Daoy (cell line): ENCODE results near the gene TRAF3. TPM values are rescaled to one million over a fixed set of nuclear protein-coding genes. Genes with fewer than 3 reads are reported as not detected.
"Not testable (repeated sequence)": the region's sequence is repeated elsewhere in the genome, so short reads cannot be mapped to it uniquely, and the experiment has no call there.

Experiments
- DNase-seq: peaks from one replicate; pipeline ENCODE4 v3.0.0-alpha.2; 2015; ENCODE audit warnings: low read depth
- total RNA-seq: library from RNA; depleted of rRNA; stranded (reverse); fragments of >200 nt; shearing (Covaris generic); gene quantifications from 2 replicates; pipeline ENCODE4 v1.2.3, GENCODE V29; 2014

The TRAF3 gene
- total RNA-seq, 1 experiment from 2014 or later, result 35.7 TPM

- DNase-seq, result no peak
Measured at GRCh38 chr14:102827716-102828115, 50.5 kb downstream of the TRAF3 start.

DNA sequence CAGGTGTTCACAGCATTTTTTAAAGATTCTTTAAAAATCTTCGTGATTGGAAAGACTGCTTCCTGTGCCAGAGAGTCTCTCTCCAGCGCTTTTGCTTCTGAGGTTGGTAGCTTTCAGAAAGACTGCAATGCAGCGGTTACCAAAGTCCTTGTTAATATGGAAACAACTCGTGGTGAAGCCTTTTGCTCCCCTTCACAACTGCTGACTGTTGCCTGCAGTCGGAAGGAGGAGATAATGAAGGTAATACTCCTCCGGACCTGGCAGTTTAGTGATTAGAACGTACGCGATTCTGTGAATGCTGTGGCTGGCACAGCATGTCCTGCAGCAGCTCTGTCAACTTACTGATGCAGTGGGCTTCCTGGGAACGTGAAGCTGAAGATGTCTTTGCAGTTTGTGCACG is 50.9 kb downstream of the TRAF3 start:
- no peak for DNase-seq

- no peak for DNase-seq
Measured at GRCh38 chr14:102829016-102829548, 51.8 kb downstream of the TRAF3 start.

DNA sequence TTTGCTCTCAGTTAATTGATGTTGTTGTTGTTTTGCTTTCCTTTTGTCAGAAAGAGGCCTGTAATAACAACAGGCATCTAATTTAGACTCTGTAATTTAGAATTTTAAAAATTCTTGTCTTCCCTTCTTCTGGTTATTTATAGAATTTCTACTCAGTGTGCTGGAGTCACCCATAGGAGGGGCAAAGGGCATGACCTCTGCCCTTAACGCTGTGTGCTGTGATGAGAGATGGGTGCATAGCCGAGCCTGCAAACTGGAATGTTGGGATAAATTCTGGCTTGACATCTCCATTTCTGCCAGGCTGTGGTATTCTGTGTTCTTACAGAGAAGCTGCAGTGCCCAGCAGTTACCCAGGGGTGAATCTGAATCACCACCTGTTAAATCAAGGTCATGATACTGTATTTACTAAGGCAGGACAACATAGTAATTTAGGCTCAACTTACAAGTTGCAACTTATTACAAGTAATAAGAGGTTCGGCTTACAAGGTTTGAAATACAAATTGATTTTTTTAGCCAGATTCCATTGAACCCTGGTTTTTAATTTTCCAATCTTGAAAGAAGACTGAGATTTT is 53.3 kb downstream of the TRAF3 start:
- DNase-seq, result no peak

GRCh38 chr14:102831163-102831804 is 54.0 kb downstream of the TRAF3 start:
- no peak for DNase-seq

- no peak for DNase-seq
Measured at GRCh38 chr14:102833341-102833740, 56.1 kb downstream of the TRAF3 start.

DNA sequence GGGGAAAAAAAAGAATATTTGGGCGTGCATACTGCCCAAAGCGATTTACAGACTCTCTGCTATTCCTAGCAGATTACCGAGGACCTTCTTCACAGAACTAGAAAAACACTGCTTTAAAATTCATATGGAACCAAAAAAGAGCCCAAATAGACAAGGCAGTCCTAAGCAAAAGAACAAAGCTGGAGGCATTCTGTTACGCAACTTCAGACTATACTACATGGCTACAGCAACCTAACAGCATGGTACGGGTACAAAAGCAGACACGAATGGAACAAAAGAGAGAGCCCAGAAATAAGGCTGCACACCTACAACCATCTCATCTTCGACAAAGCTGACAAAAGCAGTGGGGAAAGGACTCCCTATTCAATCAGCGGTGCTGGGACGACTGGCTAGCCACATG is 56.7 kb downstream of the TRAF3 start:
- DNase-seq, result no peak

- DNase-seq, result no peak
Measured at GRCh38 chr14:102835959-102836358, 58.7 kb downstream of the TRAF3 start.

DNA sequence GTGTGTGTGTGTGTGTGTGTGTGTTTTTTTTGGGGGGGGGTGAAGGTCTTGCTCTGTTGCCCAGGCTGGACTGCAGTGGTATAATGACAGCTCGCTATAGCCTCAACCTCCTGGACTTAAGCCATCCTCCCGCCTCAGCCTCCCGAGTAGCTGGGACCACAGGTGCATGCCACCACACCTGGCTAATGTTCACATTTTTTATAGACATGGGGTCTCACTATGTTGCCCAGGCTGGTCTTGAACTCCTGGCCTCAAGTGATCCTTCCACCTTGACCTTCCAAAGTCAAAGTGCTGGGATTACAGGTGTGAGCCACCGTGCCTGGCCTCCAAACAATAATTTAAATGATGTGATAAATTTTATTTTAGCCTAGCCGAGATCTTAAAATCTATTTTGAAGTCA is 59.9 kb downstream of the TRAF3 start:
- not testable (repeated sequence) for DNase-seq

DNA sequence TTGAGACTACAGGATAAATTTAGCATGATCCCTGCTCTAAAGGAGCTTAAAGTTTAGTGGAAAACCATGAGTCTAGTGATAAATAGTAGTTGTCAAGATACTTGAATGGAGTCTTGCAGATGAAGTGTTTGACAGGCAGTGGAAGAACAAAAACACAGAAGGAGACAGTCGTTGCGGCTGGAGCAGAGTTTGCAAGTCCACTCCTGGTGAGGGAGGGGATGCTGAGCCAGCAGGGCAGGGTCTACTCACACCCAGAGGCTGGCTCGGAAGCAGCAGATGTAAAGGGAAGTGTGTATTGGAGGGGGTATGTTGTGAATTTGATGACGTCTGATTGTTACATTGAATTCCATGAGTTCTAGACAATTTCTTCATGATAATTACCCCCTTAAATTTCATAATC is 61.3 kb downstream of the TRAF3 start:
- DNase-seq, result no peak

DNA sequence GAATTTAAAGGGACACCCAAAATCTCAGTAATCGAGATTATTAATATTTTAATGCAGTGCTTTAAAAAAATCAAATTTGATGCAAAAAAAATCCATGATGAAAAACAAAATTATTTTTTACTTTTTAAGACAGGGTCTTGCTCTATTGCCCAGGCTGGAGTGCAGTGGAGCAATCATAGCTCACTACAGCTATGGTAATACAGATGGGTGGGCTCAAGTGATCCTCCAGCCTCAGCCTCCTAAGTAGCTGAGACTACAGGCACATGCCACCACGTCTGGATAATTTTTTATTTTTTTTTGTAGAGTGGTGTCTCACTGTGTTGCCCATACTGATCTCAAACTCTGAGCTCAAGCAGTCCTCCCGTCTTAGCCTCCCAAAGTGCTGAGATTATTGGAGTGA is 62.9 kb downstream of the TRAF3 start:
- DNase-seq, result no peak

DNA sequence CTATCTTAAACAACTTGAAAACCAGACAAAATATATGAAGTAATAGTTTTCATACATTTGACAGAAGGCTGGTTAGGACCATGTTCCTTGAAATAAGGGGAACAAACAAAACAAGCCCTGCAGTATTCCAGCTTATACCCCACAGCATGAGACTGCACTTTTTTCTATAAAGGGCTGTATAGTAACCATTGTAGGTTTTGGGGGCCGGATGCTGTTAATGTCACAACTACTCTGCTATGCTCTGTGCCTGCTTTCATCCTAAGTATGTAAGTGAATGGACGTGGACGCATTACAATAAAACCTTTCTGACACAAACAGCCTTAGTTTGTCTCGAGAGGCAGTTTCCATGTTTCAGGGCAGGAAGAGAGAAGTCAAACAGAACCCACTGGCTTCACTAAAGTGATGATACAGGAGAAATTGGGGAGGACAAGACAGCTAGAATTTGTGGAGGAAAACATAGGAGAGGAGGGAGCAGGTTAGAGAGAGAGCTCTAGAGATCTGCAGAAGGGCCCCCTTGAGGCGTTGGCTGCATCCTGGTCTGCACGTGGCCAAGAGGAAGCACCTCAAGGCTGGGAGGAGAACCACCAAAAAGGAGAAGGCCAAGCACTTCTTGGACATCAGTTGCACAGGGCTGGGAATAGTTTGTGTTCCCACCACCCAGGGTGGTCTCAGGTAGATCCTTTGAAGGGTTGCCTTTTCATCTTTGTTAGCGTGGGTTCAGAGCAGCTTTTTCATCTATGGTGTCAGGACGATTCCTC is 63.7 kb downstream of the TRAF3 start:
- no peak for DNase-seq

DNA sequence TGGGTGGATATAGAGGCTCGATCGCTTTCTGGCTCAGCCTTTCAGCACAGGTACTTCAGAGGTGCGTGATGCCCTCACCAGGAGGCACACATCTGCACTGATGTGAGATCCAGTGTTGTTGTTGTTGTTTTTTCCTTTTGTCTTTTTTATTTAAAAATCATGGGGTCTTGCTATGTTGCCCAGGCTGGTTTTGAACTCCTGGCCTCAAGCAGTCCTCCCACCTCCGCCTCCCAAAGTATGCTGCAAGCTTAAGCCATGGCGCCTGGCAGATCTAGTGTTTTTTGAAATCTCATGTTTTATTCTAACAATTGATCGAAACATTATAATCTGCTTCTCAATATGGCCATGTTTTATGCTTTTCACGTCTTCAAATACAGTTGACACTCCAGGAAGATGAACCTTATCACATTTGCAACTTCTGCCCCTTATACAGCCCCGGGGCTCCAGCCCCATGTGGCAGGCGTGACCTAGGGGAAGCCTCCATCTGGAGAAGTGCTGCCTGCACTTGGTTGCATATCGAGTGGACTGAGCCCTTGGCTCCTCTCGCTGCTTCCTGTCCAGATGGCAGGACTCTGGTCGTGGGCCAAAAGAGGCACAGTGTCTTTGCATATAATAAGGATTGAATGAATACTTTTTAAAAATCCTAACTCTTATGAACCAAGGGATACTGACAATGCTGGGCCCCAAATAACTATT is 71.7 kb downstream of the TRAF3 start:
- no peak for DNase-seq

DNA sequence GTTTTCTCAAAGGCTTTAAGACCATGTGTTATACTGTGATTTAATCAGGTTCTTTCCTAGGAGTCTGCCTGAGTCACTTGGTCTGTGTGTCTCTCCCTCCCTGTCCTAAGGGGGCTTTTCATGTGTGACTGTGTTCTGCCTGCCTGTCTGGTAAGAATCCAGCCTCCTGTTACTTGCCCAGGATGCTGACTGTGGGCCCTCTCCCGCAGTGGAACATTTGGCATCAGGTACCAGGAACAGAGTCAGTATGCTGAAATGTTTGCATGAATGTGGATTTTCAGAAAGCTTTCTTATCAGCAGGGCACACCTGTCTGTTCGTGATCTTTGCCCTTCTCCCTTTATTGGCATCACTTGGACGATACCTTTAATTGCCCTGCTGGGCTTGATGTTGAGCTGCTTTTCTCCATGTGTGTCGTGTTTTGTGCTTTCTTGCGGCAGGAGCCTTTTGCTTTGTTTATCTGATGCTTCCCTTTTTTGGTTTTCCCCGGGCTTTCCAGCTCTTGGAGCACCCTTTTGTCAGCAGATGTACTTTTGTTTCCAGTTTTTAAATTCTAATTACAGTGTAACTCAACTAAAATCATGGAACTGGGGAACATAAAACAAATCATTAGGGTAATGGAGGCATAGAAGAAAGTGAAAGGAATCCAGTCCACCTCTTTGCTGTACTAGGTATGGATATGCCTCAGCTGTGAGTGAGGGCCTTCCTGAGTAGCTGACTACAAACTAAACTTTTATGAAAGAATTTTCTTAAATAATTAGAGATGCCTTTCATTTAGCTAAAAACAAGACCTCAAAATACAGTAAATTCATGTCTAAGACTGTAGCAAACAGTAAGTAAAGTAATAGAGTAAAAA is 72.5 kb downstream of the TRAF3 start:
- no peak for DNase-seq

- DNase-seq, result no peak
Measured at GRCh38 chr14:102853648-102854047, 76.4 kb downstream of the TRAF3 start.

DNA sequence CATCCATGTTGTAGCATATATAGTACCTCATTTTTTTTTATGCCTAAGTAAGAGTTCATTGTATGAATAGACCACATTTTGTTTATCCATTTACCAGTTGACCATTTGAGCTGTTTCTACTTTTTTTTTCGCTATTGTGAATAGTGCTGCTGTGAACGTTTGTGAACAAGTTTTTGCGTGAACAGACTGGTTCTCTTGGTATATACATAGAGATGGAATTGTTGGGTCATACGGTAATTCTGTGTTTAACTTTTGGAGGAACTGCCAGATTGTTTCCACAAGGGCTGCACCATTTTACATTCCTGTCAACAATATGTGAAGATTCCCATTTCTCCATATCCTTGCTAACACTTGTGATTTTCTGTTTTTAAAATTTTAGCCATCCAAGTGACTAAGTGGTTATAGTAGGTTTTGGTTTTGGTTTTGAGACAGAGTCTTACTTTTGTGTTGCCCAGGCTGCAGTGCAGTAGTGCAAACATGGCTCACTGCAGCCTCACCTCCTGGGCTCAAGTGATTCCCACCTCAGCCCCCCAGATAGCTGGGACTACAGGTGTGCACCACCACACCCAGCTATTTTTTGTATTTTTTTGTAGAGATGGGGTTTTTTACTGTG is 76.9 kb downstream of the TRAF3 start:
- no peak for DNase-seq

- no peak for DNase-seq
Measured at GRCh38 chr14:102856179-102856578, 78.9 kb downstream of the TRAF3 start.

- no peak for DNase-seq
Measured at GRCh38 chr14:102857444-102857843, 80.2 kb downstream of the TRAF3 start.

DNA sequence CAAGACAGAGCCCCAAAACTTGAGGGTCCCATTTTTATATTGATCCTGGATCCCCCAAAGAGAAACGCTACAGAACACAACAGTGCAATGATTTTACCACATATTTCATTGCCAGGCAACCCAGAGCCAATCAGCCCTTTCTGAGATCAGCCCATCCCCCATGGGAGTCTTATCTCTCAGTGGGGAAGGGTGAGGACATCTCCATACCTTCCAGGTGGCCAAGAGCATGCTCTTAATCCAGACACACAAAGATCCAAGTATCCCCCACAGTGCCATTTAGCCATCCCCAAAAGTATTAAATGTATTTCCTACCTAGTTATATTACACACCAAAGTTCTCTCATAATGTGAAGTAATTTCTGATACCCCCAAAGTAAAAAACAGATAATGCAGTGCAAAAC is 82.7 kb downstream of the TRAF3 start:
- no peak for DNase-seq

DNA sequence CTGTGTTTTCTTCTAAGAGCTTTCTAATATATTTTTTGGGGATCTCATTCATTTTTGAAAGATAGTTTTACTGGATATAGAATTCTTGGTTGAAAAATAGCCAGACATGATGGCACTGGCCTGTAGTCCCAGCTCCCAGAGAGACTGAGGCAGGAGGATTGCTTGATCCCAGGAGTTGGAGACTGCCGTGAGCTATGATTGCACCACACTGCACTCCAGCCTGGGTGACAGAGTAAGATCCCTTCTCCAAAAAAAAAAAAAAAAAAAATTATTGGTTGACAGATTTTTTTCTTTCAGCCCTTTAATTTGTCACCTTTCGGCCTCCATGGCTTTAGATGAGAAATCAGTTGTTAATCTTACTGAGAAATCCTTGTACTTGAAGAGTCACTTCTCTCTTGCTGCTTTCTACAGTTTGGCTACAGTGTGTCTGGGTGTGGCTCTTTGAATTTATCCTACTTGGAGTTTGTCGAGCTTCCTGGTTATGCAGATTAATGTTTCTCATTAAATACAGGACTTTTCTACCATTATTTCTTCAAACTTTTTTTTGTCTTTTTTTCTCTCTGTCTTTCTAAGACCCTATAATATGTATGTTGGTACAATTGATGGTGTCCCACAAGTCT is 85.0 kb downstream of the TRAF3 start:
- no peak for DNase-seq

- no peak for DNase-seq
Measured at GRCh38 chr14:102863381-102863780, 86.1 kb downstream of the TRAF3 start.
